CMK (cell line): ENCODE results near the gene TAGLN.
"Not testable (repeated sequence)": the region's sequence is repeated elsewhere in the genome, so short reads cannot be mapped to it uniquely, and the experiment has no call there.

ENCODE experiments used
- DNase-seq: peaks from one replicate; pipeline ENCODE4 v3.0.0-alpha.2; 2010; ENCODE audit warnings: low read depth

TAGLN gene

DNA sequence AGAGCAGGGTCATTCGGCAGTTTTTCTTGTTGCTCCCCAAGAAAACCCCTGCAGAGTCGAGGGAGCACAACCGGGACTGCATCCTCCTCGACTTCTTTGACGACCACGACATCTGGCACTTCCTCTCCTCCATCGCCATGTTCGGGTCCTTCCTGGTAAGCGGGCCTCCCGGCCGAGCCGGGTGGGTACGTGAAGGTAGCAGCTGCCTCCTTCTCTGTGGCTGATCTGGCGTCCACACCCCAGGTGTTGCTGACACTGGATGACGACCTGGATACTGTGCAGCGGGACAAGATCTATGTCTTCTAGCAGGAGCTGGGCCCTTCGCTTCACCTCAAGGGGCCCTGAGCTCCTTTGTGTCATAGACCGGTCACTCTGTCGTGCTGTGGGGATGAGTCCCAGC, 3.4 kb upstream of the TAGLN start:
- no peak for DNase-seq

DNA sequence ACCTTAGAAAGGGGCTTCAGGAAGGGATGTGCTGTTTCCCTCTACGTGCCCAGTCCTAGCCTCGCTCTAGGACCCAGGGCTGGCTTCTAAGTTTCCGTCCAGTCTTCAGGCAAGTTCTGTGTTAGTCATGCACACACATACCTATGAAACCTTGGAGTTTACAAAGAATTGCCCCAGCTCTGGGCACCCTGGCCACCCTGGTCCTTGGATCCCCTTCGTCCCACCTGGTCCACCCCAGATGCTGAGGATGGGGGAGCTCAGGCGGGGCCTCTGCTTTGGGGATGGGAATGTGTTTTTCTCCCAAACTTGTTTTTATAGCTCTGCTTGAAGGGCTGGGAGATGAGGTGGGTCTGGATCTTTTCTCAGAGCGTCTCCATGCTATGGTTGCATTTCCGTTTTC, 2.2 kb upstream of the TAGLN start:
- DNase-seq: no peak

- no peak for DNase-seq
Observed at GRCh38 chr11:117197516-117198456, 1.4 kb upstream of the TAGLN start.

- no peak for DNase-seq
Observed at GRCh38 chr11:117198613-117199012, 557 bp upstream of the TAGLN start.

- DNase-seq: no peak
Observed at GRCh38 chr11:117199916-117200812, 994 bp downstream of the TAGLN start.

- DNase-seq: no peak
Observed at GRCh38 chr11:117200813-117201657, 1.9 kb downstream of the TAGLN start.

DNA sequence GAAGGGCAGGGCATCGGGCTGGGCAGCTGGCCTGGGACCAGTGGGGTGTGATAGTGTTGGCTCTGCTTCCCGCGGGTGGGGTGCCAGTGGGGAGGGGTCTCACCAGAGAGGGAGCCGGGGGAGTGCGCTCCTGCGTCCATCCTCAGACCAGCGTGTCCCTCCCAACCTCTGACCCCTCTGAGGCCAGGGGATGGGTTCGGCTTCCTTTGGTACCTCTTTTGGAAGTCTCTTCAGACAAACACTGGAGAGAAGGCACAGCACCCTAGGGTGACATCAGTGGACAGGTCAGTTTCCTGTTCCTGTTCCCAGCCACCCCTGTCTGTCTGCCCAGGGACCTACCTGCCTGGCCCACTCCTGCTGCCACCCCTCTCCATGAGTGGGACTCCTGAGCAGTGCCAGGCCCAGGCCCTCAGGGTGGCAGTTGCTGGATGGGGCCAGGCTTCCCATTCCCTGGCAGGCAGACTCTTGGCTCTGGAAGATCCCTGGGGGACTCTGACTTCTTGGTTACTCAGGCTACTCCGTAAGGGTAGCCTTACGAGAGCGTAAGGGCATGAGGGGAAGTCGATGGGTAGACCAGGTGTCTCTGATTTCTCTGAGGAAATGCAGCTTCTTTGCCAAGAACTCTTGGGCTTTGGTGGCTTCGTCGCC, 2.6 kb downstream of the TAGLN start:
- DNase-seq: no peak

DNA sequence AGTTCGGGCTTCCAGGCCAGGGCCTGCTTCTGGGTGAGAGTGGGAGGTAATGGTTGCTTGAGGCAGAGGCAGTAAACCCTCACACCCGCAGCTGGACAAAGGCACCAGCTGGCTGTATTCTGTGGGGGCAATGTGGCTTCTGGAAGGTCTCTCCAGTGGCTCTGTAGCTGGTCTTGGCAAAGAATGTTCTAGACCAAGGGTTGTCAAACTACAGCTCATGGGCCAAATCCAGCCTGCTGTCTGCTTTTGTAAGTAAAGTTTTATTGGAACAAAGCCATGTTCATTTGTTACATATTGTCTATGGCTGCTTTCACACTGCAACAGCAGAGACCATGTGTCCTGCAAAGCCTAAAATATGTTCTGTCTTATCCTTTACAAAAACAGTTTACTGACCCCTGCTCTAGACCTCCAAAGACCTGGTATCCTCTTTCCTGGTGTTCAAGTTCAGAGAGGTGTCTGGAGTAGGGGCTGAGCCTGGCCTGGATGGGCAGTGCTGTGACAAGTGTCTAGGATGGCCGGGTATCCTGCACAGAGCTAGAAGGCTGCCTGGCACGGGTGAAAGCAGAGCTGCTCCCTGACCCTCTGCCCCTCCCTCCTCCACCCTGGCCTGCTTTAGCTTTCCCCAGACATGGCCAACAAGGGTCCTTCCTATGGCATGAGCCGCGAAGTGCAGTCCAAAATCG, 3.4 kb downstream of the TAGLN start:
- DNase-seq: no peak

GRCh38 chr11:117203069-117203407, 3.9 kb downstream of the TAGLN start:
- no peak for DNase-seq

- DNase-seq: no peak
Observed at GRCh38 chr11:117204283-117205080, 5.3 kb downstream of the TAGLN start.

DNA sequence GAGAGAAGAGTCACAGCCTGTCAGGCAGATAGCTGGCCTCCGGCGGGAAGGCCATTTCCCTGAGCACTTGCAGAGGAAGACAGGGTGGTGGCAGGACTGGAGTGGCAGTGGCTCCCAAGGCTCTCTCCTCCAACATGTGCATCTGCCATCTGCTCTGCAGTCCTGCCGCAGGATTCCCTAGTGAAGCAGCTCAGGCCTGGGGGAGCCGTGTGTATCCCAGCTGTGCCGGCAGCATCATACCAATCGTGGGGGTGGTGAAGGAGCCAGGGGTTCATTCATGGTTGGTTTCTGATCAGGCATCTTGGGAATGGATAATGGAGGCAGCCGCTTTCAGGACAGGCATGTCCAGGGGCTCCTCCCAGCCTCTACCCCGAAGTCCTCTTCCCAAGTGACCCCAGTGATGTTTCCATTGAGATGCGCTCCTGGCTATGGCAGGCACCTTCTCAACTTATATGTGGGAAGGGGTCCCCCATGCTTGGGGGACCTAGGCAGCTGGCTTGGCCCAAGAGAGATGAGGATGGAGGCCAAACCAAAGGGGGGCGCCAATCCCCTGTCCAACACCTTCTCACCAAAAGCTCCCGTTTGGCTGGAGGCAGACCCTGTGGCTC, 6.1 kb downstream of the TAGLN start:
- no peak for DNase-seq

- not testable (repeated sequence) for DNase-seq
Observed at GRCh38 chr11:117206111-117206510, 6.9 kb downstream of the TAGLN start.

- not testable (repeated sequence) for DNase-seq
Observed at GRCh38 chr11:117206859-117207258, 7.7 kb downstream of the TAGLN start.

DNA sequence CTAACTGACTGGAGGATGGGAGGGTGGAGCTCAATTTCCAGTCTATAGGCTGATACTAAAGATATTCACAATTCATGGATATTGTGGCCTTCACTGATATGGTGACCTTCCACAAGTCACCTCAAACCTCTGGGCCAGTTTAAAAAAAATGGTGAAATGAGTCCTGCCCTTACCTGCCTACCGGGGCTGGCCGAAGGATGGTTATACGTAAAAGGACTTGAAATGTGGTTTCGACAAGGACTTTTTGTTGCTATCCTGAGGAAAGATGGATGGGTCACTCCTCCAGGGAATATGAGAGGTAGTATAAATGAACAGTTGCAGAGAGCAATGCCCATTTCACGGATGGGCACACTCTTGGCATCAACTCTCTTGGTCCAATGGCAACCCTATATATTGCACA, 8.3 kb downstream of the TAGLN start:
- DNase-seq: not testable (repeated sequence)

DNA sequence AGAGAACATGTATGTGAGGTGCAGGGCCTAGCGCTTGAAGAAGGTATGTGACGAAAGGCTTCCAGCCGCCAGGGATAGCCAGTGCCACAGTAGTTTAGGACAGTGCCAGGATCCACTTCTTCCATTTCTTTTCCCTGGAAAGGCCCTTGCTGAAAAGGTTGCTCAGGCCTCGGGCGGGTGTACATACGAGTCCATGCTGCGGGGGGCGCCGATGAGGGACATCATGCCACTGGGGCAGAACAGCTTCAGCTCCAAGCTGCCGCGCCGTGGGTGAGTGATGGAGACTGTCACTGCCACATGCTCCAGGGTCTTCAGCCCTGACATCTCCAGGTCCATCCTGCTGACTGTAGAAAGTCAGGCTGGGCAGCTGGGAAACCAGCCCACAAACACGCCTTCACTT, 9.5 kb downstream of the TAGLN start:
- not testable (repeated sequence) for DNase-seq

- not testable (repeated sequence) for DNase-seq
Observed at GRCh38 chr11:117209351-117210125, 10.4 kb downstream of the TAGLN start.

- no peak for DNase-seq
Observed at GRCh38 chr11:117210620-117211019, 11.4 kb downstream of the TAGLN start.

- no peak for DNase-seq
Observed at GRCh38 chr11:117212697-117213355, 13.7 kb downstream of the TAGLN start.
